Bone marrow (tissue), 2 donors: ENCODE measurements around the gene WDR27.
"Not testable (repeated sequence)": the region's sequence is repeated elsewhere in the genome, so short reads cannot be mapped to it uniquely, and the experiment has no call there.

Experiments used
- DNase-seq, 2 donors: peaks; one replicate each; lab custom pipeline; 2025; lab: John Stamatoyannopoulos, UW

Gene WDR27

GRCh38 chr6:169640351-169640852, 61.4 kb downstream of the WDR27 start:
- no peak for DNase-seq

- no peak for DNase-seq
Observed at GRCh38 chr6:169639653-169640278, 62.1 kb downstream of the WDR27 start.

GRCh38 chr6:169638915-169639314, 62.9 kb downstream of the WDR27 start:
- no peak for DNase-seq

GRCh38 chr6:169638388-169638787, 63.4 kb downstream of the WDR27 start:
- DNase-seq, result no peak

GRCh38 chr6:169635345-169635744, 66.5 kb downstream of the WDR27 start:
- DNase-seq, result no peak

- no peak for DNase-seq
Observed at GRCh38 chr6:169632841-169633240, 69.0 kb downstream of the WDR27 start.

- DNase-seq, result no peak
Observed at GRCh38 chr6:169629256-169629655, 72.6 kb downstream of the WDR27 start.

- no peak for DNase-seq
Observed at GRCh38 chr6:169627736-169628607, 73.9 kb downstream of the WDR27 start.

GRCh38 chr6:169626649-169627048, 75.2 kb downstream of the WDR27 start:
- DNase-seq, result no peak

- no peak for DNase-seq
Observed at GRCh38 chr6:169626169-169626568, 75.7 kb downstream of the WDR27 start.

- no peak for DNase-seq
Observed at GRCh38 chr6:169625376-169625775, 76.5 kb downstream of the WDR27 start.

GRCh38 chr6:169624785-169625184, 77.0 kb downstream of the WDR27 start:
- no peak for DNase-seq

GRCh38 chr6:169623975-169624374, 77.9 kb downstream of the WDR27 start:
- DNase-seq, result no peak

GRCh38 chr6:169623343-169623742, 78.5 kb downstream of the WDR27 start:
- no peak for DNase-seq

- no peak for DNase-seq
Observed at GRCh38 chr6:169622618-169623017, 79.2 kb downstream of the WDR27 start.

GRCh38 chr6:169621311-169621710, 80.5 kb downstream of the WDR27 start:
- no peak for DNase-seq

- DNase-seq, result no peak
Observed at GRCh38 chr6:169620171-169621130, 81.4 kb downstream of the WDR27 start.

- DNase-seq, result no peak
Observed at GRCh38 chr6:169619650-169620049, 82.2 kb downstream of the WDR27 start.

- no peak for DNase-seq
Observed at GRCh38 chr6:169618526-169619490, 83.0 kb downstream of the WDR27 start.

GRCh38 chr6:169617562-169617961, 84.3 kb downstream of the WDR27 start:
- DNase-seq, result no peak

- DNase-seq, result not testable (repeated sequence)
Observed at GRCh38 chr6:169608609-169609008, 93.2 kb downstream of the WDR27 start.
